Neural progenitor cell (in vitro differentiated cells): ENCODE data around the gene CCDC80.

Source experiments
- CTCF ChIP-seq: fragments of 200-600 bp; sonication (generic); IDR thresholded peaks from 2 replicates; pipeline ENCODE4 v1.5.1; 2017; ENCODE audit warnings: antibody characterized with exemption, mild to moderate bottlenecking
- EZH2 ChIP-seq: fragments of 200-600 bp; sonication (generic); IDR thresholded peaks from 2 replicates; pipeline ENCODE4 v1.6.1; 2017; ENCODE audit warnings: antibody characterized with exemption, mild to moderate bottlenecking, moderate library complexity
- EZH2phosphoT487 ChIP-seq: fragments of 200-600 bp; sonication (generic); IDR thresholded peaks from 2 replicates; pipeline ENCODE4 v1.6.1; 2017; ENCODE audit warnings: antibody characterized with exemption

GRCh38 chr3:112627419-112627818 lies 13.5 kb downstream of the CCDC80 start:
- TF ChIP-seq CTCF (no peak), EZH2phosphoT487 (no peak), EZH2 (no peak)
